ENCODE measurements around the gene PRUNE2. TPM values are rescaled to one million over a fixed set of nuclear protein-coding genes. Genes with fewer than 3 reads are reported as not detected.

The PRUNE2 gene
- total RNA-seq, 2 experiments from 2014 or later, result not detected

DNA sequence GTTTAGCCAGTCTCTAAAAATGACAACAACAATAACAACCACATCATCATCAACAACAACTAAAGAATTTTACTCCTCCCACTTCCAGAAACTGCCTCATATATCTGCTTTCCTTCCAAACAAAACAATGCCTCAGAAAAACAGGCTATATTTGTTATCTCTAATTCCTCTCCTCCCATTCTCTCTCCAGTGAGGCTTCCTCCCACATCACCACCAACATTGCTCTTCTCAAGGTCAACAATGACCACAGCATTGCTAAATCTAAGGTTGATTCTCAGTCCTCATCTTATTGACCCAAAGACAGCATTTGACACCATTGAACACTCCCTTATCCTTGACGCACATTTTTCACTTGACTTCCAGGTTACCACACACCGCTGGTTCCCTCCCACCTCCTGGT lies 38.1 kb upstream of the PRUNE2 start:
- TF ChIP-seq, protein P1, sequence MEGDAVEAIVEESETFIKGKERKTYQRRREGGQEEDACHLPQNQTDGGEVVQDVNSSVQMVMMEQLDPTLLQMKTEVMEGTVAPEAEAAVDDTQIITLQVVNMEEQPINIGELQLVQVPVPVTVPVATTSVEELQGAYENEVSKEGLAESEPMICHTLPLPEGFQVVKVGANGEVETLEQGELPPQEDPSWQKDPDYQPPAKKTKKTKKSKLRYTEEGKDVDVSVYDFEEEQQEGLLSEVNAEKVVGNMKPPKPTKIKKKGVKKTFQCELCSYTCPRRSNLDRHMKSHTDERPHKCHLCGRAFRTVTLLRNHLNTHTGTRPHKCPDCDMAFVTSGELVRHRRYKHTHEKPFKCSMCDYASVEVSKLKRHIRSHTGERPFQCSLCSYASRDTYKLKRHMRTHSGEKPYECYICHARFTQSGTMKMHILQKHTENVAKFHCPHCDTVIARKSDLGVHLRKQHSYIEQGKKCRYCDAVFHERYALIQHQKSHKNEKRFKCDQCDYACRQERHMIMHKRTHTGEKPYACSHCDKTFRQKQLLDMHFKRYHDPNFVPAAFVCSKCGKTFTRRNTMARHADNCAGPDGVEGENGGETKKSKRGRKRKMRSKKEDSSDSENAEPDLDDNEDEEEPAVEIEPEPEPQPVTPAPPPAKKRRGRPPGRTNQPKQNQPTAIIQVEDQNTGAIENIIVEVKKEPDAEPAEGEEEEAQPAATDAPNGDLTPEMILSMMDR (IDR thresholded peaks at IDR 0.05), result no peak

DNA sequence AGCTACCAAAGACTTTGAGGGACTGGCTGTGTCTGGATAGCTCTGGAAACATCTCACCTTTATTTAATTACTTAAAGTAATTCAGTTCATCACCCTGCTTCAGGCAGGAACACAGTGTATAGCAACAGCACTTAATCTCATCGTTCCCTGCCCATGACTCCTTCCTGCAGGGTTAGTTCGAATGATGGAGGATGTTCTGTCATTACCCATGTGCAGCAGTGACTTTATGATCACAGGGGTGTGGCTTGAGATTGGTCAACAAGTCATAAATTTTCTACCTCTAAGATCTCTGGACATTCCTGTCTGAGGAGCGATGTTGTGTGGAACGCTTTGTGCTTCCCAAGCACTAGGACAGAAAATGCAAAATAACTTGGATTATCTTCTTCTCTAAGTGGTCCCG lies 37.1 kb upstream of the PRUNE2 start:
- Mint-ChIP-seq H3K9me3 (no peaks in the 10 kb centered on the region), H3K4me1 (ENCODE audit: low read depth) (no peaks in the 10 kb centered on the region), H3K36me3 (ENCODE audit: low read depth) (no peaks in the 10 kb centered on the region), H3K4me3 (no peak overlapping the region), H3K27me3 (peaks cover 5% of the 10 kb centered on the region), H3K27ac (no peak overlapping the region)
- H3K4me3 ChIP-seq (ENCODE audit: low read length), result no peak overlapping the region
- intact Hi-C loops (cut with DNase I, micrococcal nuclease), result no loop called here
- no peaks in the 10 kb centered on the region for H3K36me3 ChIP-seq (ENCODE audit: insufficient read depth, low read length)
- H3K27ac ChIP-seq (ENCODE audit: low read depth in 1 of 2, low read length in 2 of 2), result no peak overlapping the region
- TF ChIP-seq, protein P1 (IDR thresholded peaks at IDR 0.05), result no peak
- POLR2A ChIA-PET, result no interaction called here
- H3K4me1 ChIP-seq (ENCODE audit: insufficient read depth, low read length), result no peaks in the 10 kb centered on the region
- no peaks in the 10 kb centered on the region for H3K9me3 ChIP-seq (ENCODE audit: control insufficient read depth in 1 of 2, insufficient read depth in 1 of 2, low read length in 2 of 2)
- peaks cover 0 to 2% of the 10 kb centered on the region in 2 experiments for H3K27me3 ChIP-seq (ENCODE audit: control insufficient read depth in 1 of 2, insufficient read depth in 2 of 2, low read length in 2 of 2)
- CTCF ChIA-PET, result no interaction called here
- DNase-seq, result no peak
- ATAC-seq (ENCODE audit: poor library complexity), result no peak

More for the DNA sequence above, 38.1 kb upstream of the PRUNE2 start:
- ChIA-PET CTCF (no interaction called here), POLR2A (no interaction called here)
- no peaks in the 10 kb centered on the region for H3K9me3 ChIP-seq (ENCODE audit: control insufficient read depth in 1 of 2, insufficient read depth in 1 of 2, low read length in 2 of 2)
- DNase-seq, result no peak
- peaks cover under 1% of the 10 kb centered on the region for H3K27me3 Mint-ChIP-seq
- no peak overlapping the region for H3K27ac Mint-ChIP-seq
- H3K4me1 Mint-ChIP-seq (ENCODE audit: low read depth), result no peaks in the 10 kb centered on the region
- no peak for ATAC-seq (ENCODE audit: poor library complexity)
- H3K27ac ChIP-seq (ENCODE audit: low read depth in 1 of 2, low read length in 2 of 2), result no peak overlapping the region
- no peak overlapping the region for H3K4me3 ChIP-seq (ENCODE audit: low read length)
- H3K9me3 Mint-ChIP-seq, result no peaks in the 10 kb centered on the region
- no peaks in the 10 kb centered on the region for H3K36me3 ChIP-seq (ENCODE audit: insufficient read depth, low read length)
- intact Hi-C loops (cut with DNase I, micrococcal nuclease), result no loop called here
- H3K4me1 ChIP-seq (ENCODE audit: insufficient read depth, low read length), result no peaks in the 10 kb centered on the region
- peaks cover 0 to 2% of the 10 kb centered on the region in 2 experiments for H3K27me3 ChIP-seq (ENCODE audit: control insufficient read depth in 1 of 2, insufficient read depth in 2 of 2, low read length in 2 of 2)
- H3K36me3 Mint-ChIP-seq (ENCODE audit: low read depth), result no peaks in the 10 kb centered on the region
- H3K4me3 Mint-ChIP-seq, result no peak overlapping the region

DNA sequence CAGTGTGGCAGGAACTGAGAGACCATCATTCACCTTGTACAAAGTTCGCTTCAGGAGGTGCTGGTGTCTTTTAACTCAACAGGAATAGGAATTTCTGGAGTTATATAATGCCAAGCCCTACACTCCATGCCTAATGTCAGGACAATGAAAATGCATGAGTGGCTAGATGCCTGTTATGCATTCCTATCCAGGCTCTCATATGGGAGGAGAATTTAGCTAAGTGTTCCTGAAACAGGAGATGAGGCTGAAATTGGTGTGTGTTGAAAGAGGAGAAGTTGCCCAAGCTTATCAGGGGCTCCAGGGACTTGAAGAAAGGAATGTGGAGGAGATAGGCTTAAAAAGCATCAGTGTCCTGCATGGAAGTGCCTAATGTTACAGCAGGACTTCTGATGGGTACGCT lies 26.8 kb upstream of the PRUNE2 start:
- no peak overlapping the region for H3K4me3 Mint-ChIP-seq
- Histone ChIP-seq H3K4me1 (ENCODE audit: insufficient read depth, low read length) (no peaks in the 10 kb centered on the region), H3K27ac (ENCODE audit: low read depth in 1 of 2, low read length in 2 of 2) (no peak overlapping the region), H3K36me3 (ENCODE audit: insufficient read depth, low read length) (no peaks in the 10 kb centered on the region), H3K27me3 (ENCODE audit: control insufficient read depth in 1 of 2, insufficient read depth in 2 of 2, low read length in 2 of 2) (no peaks in the 10 kb centered on the region), H3K9me3 (ENCODE audit: control insufficient read depth in 1 of 2, insufficient read depth in 1 of 2, low read length in 2 of 2) (peaks cover 0 to 2% of the 10 kb centered on the region in 2 experiments), H3K4me3 (ENCODE audit: low read length) (no peak overlapping the region)
- ChIA-PET CTCF (no interaction called here), POLR2A (no interaction called here)
- H3K4me1 Mint-ChIP-seq (ENCODE audit: low read depth), result no peaks in the 10 kb centered on the region
- no peaks in the 10 kb centered on the region for H3K36me3 Mint-ChIP-seq (ENCODE audit: low read depth)
- no peak overlapping the region for H3K27ac Mint-ChIP-seq
- peaks cover 3% of the 10 kb centered on the region for H3K9me3 Mint-ChIP-seq
- no peak for DNase-seq
- no peak for ATAC-seq (ENCODE audit: poor library complexity)
- TF ChIP-seq, protein P1 (IDR thresholded peaks at IDR 0.05), result no peak
- H3K27me3 Mint-ChIP-seq, result peaks cover 23% of the 10 kb centered on the region
- intact Hi-C loops (cut with DNase I, micrococcal nuclease), result no loop called here
